Globus pallidus (tissue), 1 donor: ENCODE data around the gene HSPBAP1.
"Not testable (repeated sequence)": the region's sequence is repeated elsewhere in the genome, so short reads cannot be mapped to it uniquely, and the experiment has no call there.

Source experiments
- DNase-seq: peaks from one replicate; pipeline ENCODE4 v3.0.0-alpha.2; 2015; ENCODE audit warnings: low spot score

HSPBAP1 gene

DNA sequence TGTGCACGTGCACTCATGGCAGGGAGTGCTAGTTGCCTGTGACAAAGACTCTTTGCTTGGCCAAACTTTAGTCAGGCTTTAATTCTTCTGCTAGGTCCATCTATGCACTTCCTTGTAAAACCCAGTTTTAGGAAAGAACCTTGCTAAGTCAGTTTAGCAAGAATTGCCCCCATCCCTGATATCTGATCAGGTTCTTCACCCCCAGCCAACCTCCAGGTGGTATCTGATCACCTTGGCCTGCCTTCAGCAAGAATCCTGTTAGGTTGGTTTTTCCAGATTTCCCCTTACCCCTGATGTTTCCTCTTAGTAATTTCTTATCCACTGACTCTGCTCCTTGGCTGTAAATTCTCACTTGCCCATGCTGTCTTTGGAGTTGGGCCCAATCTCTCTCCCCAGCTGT lies 8.4 kb downstream of the HSPBAP1 start:
- DNase-seq: no peak

DNA sequence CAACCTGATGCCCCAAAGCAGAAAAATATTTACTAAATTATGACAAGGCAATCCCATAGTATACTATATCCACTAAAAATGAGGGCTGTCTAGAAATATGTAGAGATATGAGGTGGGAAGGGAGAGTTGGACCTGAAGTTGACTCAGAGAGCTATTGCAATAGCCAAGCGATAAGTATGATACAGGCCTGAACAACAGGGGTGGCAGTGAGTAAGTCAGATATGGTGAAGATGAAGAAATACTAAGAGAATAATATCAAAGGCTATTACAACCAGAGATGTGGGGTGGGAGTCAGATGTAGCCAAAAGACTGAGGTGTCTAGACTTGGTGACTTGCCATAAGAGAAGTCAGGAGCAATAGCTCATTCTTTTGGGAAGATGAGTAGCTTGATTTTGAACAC lies 9.2 kb downstream of the HSPBAP1 start:
- DNase-seq: no peak

DNA sequence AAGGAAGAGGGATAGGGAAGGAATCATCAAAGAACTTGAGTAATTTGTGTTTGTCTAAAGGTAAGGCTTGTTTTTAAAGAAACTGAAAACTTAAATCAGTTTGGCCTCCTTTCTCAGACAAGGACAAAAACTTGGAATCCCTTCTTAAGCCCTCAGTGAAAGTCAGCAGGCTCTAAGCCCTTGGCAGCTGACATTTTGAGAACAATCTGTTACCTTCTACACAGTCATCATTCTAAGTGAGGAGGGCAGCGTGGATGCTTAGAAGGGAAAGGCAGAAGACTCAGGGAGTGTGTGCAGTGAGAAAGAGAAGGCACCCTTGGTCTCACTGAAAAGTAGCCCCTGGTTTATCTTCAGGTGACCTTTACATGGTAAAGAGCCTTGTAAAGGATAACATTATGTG lies 10.8 kb downstream of the HSPBAP1 start:
- no peak for DNase-seq

GRCh38 chr3:122777563-122777962 lies 16.1 kb downstream of the HSPBAP1 start:
- DNase-seq: no peak

DNA sequence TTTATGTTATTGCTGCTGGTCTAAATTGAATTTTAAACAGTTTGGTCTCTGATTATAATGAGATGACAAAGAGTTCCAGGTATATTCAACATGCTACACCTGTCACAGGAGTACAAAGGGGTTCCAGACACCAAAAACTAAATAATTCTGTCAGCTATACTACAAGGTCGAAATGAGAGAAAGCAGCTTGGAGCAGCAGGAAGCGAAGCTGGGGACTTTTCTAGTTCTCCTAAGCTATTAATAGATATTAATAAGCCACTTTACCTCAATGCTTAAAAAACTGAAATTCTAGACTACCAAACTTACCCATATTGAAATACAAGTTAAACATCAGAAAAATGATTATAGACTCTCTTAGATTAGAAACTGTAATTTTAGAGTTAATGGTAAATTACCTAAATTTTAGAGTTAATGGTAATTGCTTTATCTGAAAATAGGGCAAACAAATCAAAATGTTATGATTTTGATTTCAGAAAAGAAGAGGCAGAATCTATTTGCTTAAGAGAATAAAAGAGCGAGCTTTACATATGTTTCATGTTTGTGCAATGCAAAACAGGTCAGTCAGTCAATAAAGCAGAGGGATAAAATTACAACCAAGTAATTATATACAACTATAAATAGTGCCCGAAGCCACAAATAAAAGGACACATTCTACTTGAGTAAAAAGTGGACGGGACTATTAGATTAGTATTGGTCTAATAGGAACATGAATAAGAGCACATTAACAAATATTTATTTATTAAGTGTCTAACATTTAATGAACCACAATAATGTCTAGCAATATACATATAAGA lies 16.8 kb downstream of the HSPBAP1 start:
- DNase-seq: no peak

GRCh38 chr3:122774564-122774963 lies 19.1 kb downstream of the HSPBAP1 start:
- DNase-seq: no peak

GRCh38 chr3:122773944-122774509 lies 19.6 kb downstream of the HSPBAP1 start:
- peak; percentile 25 for DNase-seq

DNA sequence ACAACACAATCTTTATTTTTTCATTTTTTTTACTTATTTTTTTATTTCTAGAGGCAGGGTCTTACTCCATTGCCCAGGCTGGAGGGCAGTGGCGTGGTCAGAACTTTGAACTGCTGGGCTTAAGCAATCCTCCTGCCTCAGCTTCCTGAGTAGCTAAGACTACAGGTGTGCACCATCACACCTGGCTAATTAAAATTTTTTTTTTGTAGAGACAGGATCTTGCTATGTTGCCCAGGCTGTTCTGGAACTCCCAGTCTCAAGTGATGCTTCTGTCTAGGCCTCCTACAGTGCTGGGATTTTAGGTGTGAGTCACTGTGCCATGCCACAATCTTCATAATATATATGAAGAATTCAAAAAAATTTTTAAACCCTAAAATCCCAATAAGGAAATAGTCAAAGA lies 20.8 kb downstream of the HSPBAP1 start:
- DNase-seq: no peak

- peak; percentile 20 for DNase-seq
Measured at GRCh38 chr3:122770521-122771202, 23.0 kb downstream of the HSPBAP1 start.

DNA sequence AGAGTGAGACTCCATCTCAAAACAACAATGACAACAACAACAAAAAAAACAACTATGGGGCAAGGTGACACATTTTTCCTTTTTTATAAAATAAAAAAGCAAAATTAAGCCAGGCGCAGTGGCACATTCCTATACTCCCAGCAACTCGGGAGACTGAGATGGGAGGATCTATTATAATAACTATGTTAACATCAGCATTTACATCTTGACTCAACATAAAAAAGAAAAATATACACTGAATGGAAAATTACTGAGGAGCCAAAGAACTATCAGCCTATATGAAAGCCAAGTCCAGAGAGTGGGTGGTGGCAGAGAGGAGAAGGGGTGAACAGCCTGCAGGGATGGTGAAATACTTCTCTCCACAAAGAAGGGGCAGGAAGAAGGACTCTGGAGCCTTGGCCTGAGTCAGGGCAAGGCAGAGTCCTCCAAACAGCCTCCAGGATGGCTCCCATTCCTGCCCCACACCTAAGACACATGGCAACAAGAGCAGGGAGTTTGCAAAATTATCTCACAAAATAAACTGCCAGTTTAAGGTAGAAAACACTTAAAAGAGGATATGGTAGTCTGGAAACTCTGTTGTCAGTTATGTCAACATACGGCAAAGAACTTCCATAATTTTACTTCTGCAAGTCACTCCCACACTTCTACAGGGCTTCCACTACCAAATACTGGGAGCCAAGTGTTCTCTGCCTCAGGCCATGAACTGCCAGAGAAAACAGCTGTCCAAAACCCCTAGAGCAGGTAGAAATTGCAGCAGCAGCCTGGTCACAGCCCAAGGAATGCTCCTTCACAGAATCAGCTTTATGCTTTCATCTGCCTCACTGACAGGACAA lies 25.9 kb downstream of the HSPBAP1 start:
- no peak for DNase-seq

- DNase-seq: no peak
Measured at GRCh38 chr3:122766430-122766829, 27.2 kb downstream of the HSPBAP1 start.

GRCh38 chr3:122760453-122761271 lies 33.0 kb downstream of the HSPBAP1 start:
- DNase-seq: no peak

- no peak for DNase-seq
Measured at GRCh38 chr3:122758877-122759560, 34.6 kb downstream of the HSPBAP1 start.

DNA sequence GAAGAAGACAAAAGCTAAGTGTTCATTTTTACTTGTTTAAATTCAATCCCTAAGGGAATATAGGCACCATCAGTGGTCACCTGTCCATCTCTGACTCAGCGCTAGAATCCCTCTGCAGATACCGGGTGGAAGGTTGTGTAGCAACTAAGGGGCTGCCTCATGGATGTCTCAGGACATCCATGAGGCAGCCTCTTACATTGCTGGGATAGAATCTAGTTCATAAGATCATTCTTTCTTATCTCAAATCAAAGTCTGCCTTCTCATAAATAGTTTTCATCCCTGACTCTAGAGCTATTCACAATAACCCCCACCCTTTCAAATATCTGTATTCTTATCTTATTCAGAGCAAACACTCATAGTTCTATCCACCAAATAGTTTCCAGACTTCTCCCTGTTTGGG lies 38.1 kb downstream of the HSPBAP1 start:
- DNase-seq: no peak

DNA sequence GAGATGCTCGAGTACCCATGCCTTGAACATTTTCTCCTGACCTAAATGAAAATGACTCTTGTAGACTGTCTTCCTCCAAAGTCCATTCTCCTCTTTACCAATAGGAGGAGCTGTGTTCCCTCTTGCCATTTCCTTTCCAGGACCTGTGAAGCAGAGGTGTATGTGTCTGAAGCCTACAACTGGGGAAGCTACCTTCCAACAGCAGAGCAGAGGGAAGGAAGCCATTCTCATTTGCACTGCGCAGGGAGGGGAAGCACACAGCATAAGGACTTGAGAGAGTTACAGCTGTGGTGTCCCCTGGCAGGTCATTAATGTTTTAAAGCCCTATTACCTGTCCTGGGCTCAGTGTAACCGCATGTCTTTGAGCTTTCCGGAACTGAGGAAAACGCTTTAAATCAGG lies 38.7 kb downstream of the HSPBAP1 start:
- no peak for DNase-seq

GRCh38 chr3:122748347-122748746 lies 45.3 kb downstream of the HSPBAP1 start:
- DNase-seq: no peak

GRCh38 chr3:122747295-122747694 lies 46.3 kb downstream of the HSPBAP1 start:
- DNase-seq: not testable (repeated sequence)

DNA sequence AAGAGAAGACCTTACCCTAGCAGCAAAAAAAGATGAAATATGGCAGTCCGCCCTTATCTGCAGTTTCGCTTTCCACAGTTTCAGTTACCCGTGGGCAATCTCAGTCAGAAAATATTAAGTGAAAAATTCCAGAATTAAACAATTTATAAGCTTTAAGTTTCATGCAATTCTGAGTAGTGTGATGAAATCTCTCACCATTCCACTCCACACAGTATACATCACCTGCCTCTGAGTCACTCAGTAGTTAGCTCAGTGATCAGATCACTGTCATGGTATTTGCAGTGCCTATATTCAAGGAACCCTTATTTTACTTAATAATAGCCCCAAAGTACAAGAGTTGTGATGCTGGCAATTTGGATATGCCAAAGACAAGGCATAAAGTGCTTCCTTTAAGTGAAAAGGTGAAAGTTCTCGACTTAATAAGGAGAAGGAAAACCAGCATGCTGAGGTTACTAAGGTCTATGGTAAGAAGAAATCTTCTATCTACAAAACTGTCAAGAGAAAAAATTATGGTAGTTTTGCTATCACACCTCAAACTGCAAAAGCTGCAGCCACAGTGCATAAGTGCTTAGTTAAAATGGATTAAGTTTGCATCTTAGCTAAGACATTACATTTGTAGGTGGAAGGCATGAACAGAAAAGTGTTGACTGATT lies 48.1 kb downstream of the HSPBAP1 start:
- no peak for DNase-seq

- DNase-seq: no peak
Measured at GRCh38 chr3:122743581-122744120, 50.0 kb downstream of the HSPBAP1 start.

- no peak for DNase-seq
Measured at GRCh38 chr3:122742234-122742633, 51.4 kb downstream of the HSPBAP1 start.
